Gastroesophageal sphincter (tissue), 3 donors: Measurements from ENCODE around the gene NHEJ1.

Experiments
- POLR2A ChIP-seq, 2 donors: fragments of 450-650 bp; IDR thresholded peaks; one replicate each; pipeline ENCODE4 v1.6.1; 2017; ENCODE audit warnings: antibody characterized with exemption in 2 of 2, mild to moderate bottlenecking in 2 of 2, moderate library complexity in 1 of 2
- POLR2AphosphoS5 ChIP-seq: sonication (generic); formaldehyde crosslinking; IDR thresholded peaks from one replicate; pipeline ENCODE4 v1.6.1; 2017; ENCODE audit warnings: antibody characterized with exemption
- TF ChIP-seq, protein P1 (sequence below), 4 experiments: fragments of 200-600 bp in 2 of 4; fragments of 450-650 bp in 2 of 4; sonication (generic) in 1 of 4; IDR thresholded peaks; one replicate each; pipeline ENCODE4 v1.5.1; 2017 to 2019; ENCODE audit warnings: antibody characterized with exemption in 4 of 4, mild to moderate bottlenecking in 2 of 4, moderate library complexity in 2 of 4

DNA sequence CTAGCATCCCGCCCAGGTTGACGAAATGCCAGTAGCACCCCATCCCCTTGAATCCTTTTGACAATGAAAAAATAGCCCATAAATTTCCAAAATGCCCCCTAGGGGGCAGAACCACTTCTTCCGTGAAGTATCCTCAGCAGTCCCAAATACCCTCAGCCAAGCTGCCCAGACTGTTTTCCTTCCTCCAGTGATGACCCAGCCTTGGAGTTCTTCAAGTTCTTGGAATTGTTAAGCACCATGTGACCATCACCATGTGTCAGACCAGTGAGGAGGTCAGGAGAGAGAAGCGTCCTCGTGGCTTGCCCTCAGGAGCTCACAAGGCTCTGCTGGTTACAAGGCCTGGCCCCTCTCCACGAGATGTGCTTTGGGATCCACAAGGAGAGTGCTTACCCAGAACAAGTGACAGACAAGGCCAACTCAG lies 10.6 kb upstream of the NHEJ1 start:
- no peak for TF ChIP-seq POLR2A (IDR thresholded peaks at IDR 0.05)
- TF ChIP-seq, protein P1, sequence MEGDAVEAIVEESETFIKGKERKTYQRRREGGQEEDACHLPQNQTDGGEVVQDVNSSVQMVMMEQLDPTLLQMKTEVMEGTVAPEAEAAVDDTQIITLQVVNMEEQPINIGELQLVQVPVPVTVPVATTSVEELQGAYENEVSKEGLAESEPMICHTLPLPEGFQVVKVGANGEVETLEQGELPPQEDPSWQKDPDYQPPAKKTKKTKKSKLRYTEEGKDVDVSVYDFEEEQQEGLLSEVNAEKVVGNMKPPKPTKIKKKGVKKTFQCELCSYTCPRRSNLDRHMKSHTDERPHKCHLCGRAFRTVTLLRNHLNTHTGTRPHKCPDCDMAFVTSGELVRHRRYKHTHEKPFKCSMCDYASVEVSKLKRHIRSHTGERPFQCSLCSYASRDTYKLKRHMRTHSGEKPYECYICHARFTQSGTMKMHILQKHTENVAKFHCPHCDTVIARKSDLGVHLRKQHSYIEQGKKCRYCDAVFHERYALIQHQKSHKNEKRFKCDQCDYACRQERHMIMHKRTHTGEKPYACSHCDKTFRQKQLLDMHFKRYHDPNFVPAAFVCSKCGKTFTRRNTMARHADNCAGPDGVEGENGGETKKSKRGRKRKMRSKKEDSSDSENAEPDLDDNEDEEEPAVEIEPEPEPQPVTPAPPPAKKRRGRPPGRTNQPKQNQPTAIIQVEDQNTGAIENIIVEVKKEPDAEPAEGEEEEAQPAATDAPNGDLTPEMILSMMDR (IDR thresholded peaks at IDR 0.05): peak in 3 of 4 experiments; percentile 71 to 83 (median 77)
- TF ChIP-seq POLR2AphosphoS5: peak; percentile 32
